ENCODE data around the gene NUDCD3.

DNA sequence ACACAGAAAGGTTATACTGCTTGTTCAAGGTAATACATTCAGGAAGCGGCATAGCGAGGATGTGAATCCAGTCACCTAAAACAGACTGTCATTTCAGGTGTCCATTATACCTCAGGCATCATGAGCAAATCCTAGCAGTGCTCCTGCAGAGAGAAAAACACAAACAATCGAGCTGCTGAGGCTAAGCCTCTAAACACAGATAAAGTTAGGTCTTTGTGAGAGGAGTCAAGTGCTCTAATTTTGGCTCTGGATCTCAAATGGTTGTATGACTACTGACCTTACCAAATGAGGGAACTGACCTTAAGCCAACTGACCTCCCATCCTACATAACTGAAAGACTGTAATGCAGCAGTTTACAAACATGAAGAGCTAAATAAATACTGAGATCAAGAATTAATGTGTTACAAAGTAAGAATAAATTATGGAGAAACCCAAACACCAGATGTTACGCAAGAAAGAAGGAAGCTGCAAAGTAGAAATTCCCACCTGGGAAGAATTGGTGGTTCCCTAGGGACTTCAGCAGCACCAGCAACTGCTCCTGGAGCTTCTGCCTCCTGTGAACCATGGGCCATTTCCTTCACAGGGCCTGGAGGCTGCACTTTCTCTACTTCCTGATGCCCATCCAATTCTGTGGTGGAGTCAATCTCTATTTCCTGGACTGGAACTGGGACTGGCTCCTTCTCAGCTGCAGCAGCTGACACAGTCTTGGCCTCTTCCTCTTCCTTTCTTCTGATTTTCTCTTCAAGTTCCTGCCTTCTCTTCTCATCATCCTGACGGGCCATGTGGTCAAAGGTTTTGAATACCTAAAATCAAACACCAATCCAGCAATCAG, 5.8 kb downstream of the NUDCD3 start:
- TF ChIP-seq, protein P1, sequence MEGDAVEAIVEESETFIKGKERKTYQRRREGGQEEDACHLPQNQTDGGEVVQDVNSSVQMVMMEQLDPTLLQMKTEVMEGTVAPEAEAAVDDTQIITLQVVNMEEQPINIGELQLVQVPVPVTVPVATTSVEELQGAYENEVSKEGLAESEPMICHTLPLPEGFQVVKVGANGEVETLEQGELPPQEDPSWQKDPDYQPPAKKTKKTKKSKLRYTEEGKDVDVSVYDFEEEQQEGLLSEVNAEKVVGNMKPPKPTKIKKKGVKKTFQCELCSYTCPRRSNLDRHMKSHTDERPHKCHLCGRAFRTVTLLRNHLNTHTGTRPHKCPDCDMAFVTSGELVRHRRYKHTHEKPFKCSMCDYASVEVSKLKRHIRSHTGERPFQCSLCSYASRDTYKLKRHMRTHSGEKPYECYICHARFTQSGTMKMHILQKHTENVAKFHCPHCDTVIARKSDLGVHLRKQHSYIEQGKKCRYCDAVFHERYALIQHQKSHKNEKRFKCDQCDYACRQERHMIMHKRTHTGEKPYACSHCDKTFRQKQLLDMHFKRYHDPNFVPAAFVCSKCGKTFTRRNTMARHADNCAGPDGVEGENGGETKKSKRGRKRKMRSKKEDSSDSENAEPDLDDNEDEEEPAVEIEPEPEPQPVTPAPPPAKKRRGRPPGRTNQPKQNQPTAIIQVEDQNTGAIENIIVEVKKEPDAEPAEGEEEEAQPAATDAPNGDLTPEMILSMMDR (IDR thresholded peaks at IDR 0.05) = no peak
- no peak for TF ChIP-seq POLR2A (IDR thresholded peaks at IDR 0.05)
- no peak for TF ChIP-seq POLR2AphosphoS5 (IDR thresholded peaks at IDR 0.05)
- no peak for TF ChIP-seq EP300 (IDR thresholded peaks at IDR 0.05)

Measured in suprapubic skin (tissue), 4 donors.